ENCODE results near the gene ADSS1.

The ADSS1 gene

DNA sequence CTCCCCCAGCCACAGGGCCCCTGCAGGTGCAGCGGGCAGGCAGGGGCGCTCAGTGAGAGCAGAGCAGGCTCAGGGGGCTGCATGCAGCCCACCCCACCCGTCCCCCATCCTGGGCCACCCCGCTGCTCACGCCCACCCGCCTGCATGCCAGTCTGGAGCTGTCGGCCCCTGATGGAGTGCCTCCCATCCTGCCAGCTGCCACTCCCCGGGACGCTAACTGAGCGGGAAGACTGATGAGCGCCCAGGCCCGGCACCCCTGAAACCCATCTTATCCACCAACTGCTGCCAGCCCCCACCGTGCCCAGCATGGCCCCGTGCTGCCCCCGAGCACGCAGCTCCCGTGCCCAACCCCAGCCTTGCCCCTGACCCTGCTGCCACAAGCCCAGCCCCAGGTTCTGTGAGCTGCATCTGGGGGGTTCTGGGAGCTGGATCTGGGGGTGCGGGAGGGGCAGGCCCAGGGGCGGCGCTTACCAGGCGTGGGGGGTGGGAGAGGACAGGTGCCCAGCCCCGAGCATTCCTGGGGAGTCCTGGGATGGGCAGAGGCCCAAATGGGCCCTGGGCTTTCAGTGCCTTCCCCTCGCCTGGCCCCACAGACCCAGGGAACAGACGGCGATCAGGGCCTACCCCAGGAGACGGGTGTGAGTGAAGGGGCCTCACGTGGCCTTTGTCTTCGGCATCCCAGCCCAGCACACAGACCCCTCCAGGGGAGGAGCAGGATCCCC lies 58.2 kb downstream of the ADSS1 start:
- DNase-seq (ENCODE audit: low read depth in 2 of 2), result no peak

DNA sequence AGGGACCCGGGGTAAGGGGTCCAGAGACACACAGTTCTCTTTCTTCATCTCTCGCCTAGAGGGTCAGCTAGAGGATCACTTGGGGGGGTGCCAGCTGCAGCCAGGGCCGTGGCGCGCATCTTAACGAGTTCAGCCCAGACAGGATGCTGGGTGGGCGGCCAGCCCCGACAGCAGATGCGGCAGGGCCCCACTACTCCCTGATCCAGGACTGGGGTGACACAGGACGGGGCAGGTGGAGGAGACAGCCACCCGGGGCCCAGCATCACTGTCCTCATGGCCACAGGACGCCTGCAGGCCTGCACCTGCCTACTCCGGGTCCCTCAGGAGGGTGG lies 58.7 kb downstream of the ADSS1 start:
- no peak for DNase-seq (ENCODE audit: low read depth in 2 of 2)

DNA sequence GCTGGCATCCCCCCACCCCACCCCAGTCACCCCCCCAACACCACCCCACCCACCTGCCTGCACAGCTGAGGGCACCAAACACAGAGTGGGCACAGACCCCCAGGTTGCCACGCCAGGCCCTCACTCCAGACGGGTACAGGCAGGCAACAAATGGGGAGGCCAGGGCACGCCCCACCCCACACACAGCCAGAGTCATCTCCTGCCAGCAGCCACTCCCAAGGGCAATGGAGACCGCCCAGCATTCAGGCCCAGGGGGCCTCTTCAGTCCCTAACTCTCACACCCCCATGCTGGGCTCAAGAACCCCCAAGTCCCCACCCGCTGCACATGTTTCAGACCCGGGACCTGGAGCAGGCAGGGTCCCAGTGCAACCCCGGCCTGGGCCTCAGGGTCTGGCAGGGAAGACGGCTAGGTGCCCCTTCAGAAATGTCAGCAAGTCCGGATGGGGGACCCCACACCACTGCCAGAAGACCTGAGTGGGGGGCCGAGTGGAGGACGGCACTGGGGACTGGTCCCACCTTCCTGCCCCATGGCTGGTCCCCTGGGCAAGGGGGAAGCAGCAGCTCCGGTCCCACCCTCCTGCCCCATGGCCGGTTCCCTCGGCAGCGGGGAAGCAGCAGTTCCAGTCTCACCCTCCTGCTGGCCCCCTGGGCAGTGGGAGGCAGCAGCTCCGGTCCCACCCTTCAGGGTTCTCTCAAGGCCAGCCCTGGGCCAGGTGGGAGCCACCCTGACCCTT lies 59.6 kb downstream of the ADSS1 start:
- DNase-seq (ENCODE audit: low read depth in 2 of 2), result no peak

DNA sequence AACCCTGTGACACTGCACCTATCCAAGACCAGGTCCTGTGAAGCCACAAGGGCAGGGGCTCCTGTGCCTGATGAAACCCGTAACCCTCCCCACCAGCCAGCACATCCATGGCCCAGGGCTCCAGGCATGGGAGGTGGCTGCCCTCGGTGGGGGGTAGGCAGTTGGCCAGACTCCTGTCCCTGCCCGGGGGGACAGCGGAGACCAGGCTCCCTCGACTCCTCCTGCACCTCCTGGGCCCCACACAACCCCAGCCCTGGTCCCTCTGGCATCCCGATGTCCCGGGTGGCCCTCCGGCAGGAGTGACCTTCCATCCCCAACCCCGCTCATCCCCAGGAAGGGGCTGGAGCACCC lies 60.2 kb downstream of the ADSS1 start:
- DNase-seq (ENCODE audit: low read depth in 2 of 2), result no peak

DNA sequence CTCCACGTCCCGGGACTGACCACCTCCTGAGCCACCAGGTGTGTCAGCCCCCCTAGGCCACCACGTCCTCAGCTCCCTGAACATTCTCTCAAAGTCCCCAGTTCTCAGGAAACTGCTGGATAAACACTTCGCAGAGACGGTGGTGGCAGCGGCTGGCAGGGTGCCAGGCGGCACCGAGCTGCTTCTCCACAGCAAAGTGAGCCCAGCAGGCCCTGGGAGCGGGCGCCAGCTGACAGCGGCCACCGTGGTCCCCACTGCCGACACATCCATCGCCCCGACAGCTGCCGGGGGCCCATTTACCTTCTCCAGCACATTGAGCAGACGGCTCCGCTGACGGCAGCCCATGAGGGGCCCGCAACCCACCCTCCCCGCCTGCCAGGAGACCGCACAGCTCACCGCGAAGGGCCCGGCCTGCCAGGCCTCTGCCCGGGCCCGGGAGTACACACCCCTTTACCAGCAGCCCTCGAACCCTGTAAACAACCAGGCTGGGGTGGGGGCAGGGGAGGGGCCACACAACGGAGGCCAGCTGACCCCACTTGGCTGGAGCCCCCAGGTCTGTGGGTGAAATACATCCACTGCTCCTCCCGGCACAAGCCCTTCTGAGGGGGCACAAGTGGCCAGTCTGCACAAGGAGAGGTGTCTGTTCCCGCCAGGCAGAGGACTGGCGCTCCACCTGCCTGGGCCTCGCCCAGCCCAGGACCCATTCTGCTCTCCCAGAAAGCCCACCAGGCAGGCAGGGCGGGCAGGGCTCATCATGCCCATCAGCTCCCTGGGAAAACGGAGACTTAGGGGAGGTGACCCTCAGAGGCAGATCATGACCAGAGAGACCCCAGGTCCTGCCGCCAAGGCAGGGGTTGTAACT lies 61.0 kb downstream of the ADSS1 start:
- no peak for DNase-seq (ENCODE audit: low read depth in 2 of 2)

DNA sequence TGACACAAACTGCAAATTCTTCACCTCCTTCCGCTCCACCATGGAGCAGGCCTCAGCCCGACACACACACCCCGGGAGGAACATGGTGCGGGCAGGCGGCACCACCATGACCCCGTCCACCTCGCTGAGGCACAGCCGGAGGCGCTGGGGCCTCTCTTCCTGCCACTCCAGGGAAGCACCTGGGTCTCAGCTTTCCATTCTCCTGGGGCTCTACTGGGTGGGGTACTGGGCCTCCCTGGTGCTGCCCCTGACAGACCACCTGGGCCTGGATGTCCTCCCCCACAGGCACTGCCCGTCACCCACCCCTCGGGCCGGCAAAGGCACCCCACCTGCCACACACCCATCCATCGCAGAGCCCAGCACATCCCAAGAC lies 61.7 kb downstream of the ADSS1 start:
- DNase-seq (ENCODE audit: low read depth in 2 of 2), result no peak

DNA sequence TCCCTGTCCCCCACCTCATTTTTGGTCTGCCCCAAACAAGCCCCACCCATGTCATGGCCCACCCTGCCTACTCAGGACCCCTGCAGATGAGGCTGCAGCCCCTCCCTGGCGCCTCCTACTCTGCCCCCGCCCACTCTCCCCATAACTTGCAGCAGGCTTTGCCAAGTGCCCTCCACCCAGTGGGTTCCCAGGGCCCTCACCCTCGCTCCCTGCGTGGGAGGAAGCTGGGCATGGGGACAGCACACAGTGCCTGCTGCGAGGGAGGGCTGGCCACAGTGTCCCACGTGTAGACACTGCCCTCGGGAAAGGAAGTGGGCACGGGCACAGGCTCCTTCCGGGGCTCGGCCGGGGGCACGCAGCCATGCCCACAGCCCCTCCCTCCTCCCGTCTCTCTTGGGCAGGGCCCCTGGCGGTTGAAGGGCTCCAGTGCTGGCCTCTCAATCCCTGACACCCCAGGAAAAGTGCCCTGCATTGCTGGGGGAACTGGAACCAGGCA lies 62.1 kb downstream of the ADSS1 start:
- no peak for DNase-seq (ENCODE audit: low read depth in 2 of 2)

DNA sequence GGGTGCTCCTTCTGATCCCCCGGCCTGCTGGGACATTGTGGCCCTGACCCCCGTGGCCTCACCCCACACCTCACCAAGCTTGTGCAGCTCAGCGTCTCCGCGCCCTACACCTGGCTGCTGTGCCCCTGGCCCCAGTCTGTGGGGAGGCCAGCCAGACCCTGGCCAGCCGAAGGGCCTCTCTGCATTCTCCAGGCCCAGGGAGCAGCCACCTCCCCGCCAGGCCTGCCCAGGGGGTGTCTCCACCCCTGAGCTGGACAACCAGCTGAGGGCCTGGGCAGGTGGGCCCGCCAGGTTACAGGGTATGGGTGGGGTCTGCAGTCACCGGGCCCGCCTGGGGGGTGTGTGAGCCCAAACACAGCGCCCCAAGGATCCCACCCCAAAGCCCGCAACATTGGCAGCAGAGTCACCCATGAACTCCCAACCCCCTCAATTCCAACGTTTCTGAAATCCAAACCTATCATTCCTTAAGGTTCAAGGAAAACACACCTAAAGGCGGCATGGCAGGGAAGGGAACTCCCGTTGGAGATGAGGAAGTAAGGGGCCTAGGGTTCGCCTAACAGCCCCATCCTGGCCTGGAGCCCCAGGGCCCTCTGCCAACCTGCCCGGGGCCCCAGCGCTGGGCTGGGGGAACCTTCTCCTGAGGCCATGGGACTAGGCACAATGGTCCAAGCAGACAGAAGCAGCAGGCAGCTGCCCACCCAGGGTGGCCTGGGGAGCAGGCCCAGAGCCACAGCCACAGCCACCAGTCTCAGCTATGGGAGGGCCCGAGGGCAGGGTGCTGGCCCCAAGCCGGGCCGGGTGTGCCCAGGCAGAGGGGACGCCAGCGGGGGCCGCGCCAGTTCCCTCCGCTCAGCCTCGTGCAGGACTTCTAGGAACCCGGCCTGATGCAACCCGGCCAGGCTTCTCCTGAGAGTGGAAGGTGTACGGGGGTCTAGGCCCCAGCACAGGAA lies 63.0 kb downstream of the ADSS1 start:
- DNase-seq (ENCODE audit: low read depth in 2 of 2), result no peak

DNA sequence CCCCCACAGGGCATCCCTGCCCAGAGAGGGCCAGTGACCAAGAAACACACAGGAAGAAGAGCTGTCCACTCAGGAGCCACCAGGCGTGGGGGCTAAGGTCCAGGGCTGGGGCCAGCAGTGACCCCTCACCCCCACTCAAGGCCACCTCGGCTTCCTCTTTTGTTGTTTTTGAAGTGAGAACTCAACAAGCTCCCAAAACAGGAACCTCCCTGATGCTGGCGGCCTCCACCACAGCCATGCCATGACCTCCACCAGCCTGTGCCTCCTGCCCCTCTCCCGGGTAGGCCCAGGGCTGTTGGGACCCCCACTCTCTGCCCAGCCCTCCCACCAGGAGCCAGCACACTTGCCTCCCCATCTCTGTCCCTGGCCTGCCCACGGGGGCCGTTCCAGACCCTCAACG lies 63.7 kb downstream of the ADSS1 start:
- no peak for DNase-seq (ENCODE audit: low read depth in 2 of 2)

DNA sequence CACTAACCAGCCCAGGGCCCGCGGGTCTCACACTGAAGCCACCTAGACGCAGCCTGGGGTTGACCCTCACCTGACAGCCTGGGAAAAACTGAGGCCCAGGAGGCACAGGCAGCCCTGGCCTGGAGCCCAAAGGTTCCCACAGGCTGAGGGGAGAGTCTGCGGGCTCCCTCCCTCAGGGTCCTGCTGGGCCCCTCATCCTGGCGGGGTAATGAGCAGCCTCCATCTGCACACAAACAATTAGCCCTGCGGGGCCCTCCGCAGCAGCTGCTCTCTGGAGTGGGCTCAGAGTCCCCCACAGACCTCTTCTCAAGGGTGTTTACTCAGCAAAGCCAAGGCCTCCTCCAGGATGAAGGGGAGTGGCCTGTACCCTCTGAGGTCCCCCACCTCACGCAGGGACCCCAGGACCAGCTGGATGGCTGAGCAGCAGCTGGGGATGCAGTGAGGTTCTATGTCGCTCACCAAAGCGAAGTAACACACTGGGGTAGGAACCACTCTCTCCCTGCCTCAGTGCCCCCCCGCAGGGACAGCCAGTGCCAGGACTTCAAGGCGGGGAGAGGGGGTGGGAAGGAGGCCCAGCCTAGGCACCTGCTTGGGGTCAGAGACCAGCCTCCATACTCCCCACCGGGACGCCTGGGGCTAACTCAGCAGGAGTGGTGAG lies 64.3 kb downstream of the ADSS1 start:
- no peak for DNase-seq (ENCODE audit: low read depth in 2 of 2)

DNA sequence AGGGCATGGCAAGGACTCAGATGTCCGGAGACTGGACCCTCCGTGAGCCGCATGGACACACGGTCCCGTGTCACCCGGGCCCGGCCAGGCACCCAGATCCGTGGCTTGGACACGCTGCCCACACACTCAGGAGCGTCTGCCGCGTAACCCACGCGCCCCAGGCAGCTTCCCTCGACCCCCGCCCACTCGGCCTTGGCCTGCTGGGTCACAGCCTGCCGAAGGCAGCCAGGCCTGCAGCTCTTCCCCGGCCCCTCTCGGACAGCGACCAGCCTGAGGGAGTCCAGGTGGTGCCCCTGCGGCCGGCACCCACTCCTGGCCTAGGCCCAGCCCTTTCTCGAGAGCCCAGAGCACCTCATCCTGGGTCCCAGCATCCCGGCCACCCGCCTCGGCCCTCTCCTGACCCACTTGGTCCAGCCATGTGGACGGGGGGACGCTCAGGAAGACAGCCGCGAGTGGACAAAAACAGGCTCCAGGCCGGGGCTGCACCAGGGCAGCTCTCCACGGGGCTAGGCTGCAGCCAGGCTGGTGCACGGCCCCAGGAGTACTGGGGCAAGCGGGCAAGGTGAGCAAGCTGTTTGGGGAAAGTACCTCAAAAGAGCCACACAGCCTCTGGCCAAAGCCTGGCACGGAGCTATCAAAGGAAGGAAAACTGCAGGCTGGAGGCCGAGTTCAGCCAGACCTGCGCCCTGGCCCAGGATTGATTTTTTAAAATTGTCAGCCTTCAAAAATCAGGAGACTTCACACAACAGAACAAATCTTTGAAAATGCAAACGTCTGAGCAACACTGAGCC lies 65.0 kb downstream of the ADSS1 start:
- DNase-seq (ENCODE audit: low read depth in 2 of 2), result no peak

DNA sequence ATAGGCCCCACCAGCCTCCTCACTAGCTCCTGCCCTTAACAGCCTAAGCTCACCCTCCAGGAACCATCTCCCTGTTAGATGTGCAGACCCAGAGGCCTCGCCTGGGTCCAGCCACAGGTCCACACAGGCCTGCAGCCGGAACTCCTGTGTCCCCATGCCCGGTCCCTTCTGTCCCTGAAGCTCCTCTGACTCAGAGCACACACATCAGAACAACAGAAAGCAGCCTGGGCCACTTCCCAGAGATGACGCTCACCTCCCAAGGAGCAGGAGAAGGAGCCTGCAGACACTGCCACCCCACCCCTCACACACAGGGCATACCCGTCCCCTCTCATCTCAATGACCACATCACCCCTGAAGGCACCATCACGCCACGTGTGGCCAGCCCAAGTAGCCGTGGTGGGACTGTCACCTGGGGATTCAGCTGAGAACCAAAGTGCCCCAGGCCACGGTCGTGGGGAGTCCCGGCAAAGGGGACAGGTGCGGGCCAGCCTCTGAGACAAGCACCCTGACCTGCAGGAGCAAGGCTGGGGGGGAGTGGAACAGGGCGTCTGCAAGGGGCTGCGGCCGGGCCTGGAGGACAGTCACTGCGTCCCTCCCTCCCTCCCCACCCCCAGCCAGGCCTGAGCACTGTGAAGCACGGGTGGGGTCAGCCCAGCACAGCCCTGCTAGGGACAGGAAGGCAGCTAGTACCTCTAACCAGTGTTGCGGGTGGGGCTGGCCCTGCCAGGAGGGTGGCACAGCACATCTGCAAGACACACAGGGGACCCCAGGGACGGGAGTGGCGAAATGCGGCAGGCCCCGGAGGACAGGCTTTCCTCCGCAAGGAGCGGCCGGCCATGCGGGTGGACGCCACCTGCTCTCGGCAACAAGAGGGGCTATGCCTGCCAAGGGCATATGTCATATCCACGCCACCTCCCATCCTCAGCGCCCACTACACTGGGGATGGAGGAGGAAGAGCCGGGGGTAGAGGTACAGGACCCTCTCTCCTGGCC lies 66.0 kb downstream of the ADSS1 start:
- DNase-seq (ENCODE audit: low read depth in 2 of 2), result no peak

DNA sequence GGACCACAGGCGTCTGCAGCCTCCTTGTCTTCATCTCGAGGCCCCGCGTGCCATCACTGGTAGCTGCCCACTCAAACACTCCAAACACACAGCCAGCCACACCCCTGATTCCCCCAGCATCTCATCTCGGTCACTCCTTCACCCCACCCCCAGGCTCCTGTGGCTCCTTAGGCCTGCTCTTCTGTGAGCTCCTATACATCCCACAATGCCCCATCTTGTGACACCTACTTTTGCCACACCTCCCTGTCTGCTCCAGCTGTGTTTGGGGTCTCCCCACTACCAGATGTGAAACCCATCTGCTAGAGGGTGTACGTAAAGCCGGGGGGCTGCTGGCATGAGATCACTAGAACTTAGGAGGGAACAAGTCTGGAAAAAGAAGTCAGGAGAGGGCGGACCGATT lies 67.4 kb downstream of the ADSS1 start:
- DNase-seq (ENCODE audit: low read depth in 2 of 2), result no peak

DNA sequence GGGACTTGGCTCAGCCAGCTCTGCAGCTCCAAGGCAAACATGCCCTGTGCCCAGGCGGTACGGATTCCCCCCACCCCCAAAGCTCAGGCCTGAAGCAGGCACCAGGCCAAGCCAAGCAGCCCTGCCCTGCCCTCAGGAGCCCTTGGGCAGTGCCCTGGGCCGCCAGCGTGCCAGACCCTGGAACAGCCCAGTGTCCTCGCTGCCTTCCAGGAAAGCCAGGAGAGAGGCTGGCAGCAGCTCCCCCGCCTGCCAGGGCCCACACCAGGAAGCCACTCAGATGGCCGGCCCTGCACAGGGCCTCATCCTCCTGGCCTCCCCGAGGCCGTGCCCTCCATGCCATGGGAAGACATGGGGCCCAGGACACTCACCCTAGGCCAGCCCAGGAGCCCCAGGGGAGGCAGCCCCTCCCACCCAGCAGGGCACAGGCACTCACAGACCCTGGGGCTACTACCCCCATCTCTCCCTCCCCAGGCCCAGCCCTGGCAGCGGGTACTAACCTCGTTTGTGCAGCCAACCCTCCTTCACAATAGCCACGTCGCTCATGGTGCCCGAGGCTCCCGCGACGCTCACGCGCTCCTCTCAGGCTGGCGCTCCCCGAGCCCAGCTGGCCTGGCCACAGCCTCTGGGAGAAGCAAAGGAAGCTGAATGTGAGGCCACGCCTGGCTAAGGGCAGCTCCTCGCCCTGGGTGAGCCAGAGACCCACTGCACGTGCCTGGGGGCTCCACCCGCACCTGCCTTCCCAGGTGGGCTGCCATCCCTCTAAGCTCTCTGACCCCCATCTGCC lies 68.3 kb downstream of the ADSS1 start:
- no peak for DNase-seq (ENCODE audit: low read depth in 2 of 2)

DNA sequence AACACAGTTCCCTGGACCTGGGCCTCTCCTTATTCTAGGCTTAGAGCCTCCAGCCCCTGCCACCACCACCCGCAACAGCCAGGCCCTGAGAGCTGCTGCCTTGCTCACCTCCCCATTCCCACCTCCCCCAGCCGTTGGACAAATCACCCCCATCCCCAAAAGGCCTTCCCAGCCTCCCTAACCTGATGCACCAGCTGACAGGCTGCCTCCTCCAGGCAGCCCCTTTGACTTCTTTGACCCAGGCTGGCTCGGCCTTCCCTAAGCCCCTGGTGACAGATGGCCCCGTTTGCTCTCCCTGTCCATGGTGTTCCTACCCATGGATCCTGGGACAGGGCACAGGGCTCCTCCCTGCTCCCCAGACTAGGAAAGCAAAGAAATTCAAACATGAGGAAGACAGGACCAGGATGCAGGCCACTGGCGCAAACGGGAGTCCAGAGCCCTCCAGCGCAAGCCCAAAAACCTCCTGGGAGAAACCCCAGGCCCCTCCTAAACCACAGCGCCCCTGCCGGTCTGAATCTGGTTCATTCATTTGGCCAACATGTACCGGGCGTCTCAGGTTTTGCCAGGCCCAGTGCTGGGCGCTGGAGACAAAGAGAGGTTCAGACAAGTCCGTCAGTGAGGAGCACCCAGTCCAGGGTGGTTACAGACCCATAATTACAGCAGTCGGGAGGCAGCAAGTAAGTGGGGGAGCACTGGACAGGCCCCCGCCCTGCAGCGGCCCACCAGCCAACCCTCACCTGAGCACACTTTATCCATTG lies 69.1 kb downstream of the ADSS1 start:
- DNase-seq (ENCODE audit: low read depth in 2 of 2), result no peak

DNA sequence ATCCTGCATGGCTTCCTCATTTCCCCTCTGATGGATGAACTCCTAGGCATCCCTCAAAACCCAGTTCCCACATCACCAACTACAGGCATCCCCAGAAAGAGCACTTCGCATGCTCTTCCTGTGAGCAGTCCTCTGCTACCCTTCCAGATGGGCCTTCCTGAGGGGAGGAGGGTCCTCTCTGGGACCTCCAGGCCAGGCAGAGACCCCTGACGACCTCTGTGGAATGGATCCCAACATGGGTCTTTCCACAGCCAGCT lies 69.6 kb downstream of the ADSS1 start:
- no peak for DNase-seq (ENCODE audit: low read depth in 2 of 2)

DNA sequence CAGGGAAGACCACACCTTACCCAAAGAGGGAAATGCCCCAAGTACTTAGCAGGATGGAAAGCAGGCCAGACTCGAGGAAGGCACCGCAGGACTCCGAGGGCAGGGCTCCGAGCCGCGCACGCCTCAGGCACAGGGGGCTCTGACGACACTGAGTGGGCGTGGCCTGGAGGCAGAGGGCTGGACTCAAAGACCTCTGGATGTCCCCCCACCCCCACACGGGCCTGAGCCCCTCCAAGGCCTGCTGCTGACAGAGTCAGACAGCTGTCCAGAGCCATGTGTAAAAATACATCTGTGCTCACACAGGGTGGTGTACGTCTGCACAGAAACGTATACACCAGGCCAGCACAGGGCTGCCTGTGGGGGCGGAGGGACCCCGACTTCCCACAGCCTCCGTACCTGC lies 70.1 kb downstream of the ADSS1 start:
- peak in 1 of 2 donors; percentile 21 for DNase-seq (ENCODE audit: low read depth in 2 of 2)

DNA sequence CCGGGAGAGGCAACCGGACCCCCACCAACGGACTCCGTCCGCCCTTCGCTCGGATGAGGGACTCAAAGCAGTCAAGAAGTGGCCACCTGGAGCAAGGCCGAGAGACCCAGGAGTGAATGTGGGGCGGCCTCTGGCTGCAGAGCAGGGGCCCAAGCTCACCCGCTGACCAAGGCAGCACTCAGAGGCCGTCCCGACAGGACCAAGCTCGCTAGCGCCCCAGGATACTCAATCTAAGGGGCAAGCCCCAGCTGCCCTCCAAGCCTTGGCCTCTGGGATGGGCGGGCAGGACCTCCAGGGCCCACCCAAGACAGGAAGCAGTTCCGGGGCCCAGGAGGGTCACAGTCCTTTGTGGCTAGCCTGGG lies 70.6 kb downstream of the ADSS1 start:
- DNase-seq (ENCODE audit: low read depth in 2 of 2), result no peak

Data from stimulated activated CD8-positive, alpha-beta memory T cell treated with anti-CD3 and anti-CD28 coated beads, Interleukin-15, amount 100 ng/mL, for 4 hours (primary cell).